Large intestine (tissue), 3 donors: ENCODE data around the gene VIPR2. TPM values are rescaled to one million over a fixed set of nuclear protein-coding genes. Genes with fewer than 3 reads are reported as not detected.
"Not testable (repeated sequence)": the region's sequence is repeated elsewhere in the genome, so short reads cannot be mapped to it uniquely, and the experiment has no call there.

ENCODE experiments used
- DNase-seq, 2 donors: peaks; one replicate each; pipeline versions ENCODE4 v3.0.0 to v3.0.0-alpha.2; 2013
- H3K27ac ChIP-seq: one replicate; pipeline ENCODE4 v1.5.1; 2013; ENCODE audit warnings: low read length
- H3K27me3 ChIP-seq: 2 replicates; pipeline ENCODE4 v1.6.1; 2013; ENCODE audit warnings: low read length; ENCODE audit not compliant: control insufficient read depth, insufficient read depth
- H3K36me3 ChIP-seq: 2 replicates; pipeline ENCODE4 v1.6.1; 2013; ENCODE audit warnings: low read length; ENCODE audit not compliant: control insufficient read depth, insufficient read depth
- H3K4me1 ChIP-seq: one replicate; pipeline ENCODE4 v1.6.1; 2013; ENCODE audit warnings: low read length; ENCODE audit not compliant: control insufficient read depth, insufficient read depth
- H3K4me3 ChIP-seq: one replicate; pipeline ENCODE4 v1.5.1; 2013; ENCODE audit warnings: low read length
- H3K9me3 ChIP-seq: one replicate; pipeline ENCODE4 v1.6.1; 2013; ENCODE audit warnings: mild to moderate bottlenecking, low read depth, low read length, moderate library complexity; ENCODE audit not compliant: control insufficient read depth
- WGBS: methylation state at CpG from one replicate; pipeline ENCODE4 v1.1.5; 2013; ENCODE audit warnings: low lambda C conversion rate; ENCODE audit not compliant: insufficient coverage; 5-methylcytosine and 5-hydroxymethylcytosine counted together
- polyA plus RNA-seq: library from polyadenylated mRNA; unstranded; fragments of 120-200 nt; gene quantifications from one replicate; pipeline ENCODE4 v1.2.1, GENCODE V29; 2013

The VIPR2 gene
- polyA plus RNA-seq, 1 donor = 1.4 TPM

DNA sequence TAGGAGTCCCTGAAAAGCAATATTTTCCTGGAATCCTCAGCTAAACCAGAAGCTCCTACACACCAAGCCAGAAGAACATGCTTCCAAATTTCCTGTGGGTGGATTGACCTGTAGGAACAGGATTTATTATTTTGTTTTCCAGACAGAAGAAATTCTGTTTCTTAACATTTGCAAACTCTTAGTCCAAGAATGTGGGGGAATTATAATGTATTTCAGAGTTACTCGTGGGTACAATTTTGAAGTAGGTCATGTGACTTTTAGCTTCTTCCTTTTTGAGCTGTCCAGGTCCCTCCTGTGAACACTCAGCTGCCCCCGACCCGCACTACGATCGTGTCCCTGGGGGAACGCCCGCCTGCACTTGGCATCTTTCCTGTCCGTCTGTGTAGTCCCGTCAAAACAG lies 27.7 kb upstream of the VIPR2 start:
- no peak overlapping the region for H3K4me3 ChIP-seq
- 75% methylated on average over 1 of the region's 9 CpGs for WGBS
- H3K27me3 ChIP-seq = no peaks in the 10 kb centered on the region
- H3K9me3 ChIP-seq = peaks cover 10% of the 10 kb centered on the region
- no peak for DNase-seq
- H3K4me1 ChIP-seq = no peaks in the 10 kb centered on the region
- no peak overlapping the region for H3K27ac ChIP-seq
- H3K36me3 ChIP-seq = no peaks in the 10 kb centered on the region

DNA sequence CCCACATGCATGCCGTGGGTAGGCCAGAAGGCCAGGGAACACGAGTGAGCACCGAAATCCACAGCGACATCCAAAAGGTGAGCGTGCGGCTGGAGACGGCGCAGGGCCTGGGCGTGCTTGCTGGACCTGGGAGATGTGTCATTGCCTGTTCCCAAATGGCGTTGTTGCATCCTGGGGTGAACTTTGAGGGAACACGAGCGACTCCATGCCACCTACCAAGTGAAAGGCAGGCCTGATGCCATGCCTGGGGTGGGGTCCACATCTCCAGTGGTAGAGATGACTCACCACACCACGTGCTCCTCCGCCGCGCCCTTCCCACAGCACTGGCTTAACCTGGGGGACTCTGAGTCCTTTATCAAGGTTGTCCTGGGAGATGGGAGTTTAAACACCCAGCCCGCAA lies 24.7 kb upstream of the VIPR2 start:
- Histone ChIP-seq H3K36me3 (no peaks in the 10 kb centered on the region), H3K27ac (no peak overlapping the region), H3K27me3 (no peaks in the 10 kb centered on the region), H3K9me3 (peaks cover 25% of the 10 kb centered on the region), H3K4me1 (no peaks in the 10 kb centered on the region), H3K4me3 (no peak overlapping the region)
- DNase-seq = no peak
- 88% methylated on average over 12 of the region's 17 CpGs for WGBS

DNA sequence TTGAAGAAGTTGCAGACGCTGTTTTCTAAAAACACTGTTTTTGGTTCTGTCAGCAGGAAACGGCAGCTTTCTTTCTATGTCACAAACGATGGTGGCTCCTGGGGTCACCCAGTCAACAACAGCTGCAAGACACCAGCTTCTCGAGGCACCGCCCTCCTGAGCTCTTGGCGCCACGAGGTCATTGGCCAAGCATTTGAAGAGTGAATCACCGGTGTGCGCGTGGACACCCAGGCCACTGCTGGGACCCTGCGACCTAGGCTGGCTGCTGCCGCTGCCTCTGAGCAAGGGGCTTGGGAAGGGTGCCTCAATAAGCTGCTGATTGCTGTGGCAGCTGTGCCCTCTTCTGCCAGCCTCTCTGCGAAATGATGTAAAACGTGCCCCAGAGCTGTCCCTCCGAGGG lies 22.5 kb upstream of the VIPR2 start:
- Histone ChIP-seq H3K4me1 (no peaks in the 10 kb centered on the region), H3K36me3 (no peaks in the 10 kb centered on the region), H3K27me3 (no peaks in the 10 kb centered on the region), H3K9me3 (peaks cover 25% of the 10 kb centered on the region), H3K27ac (no peak overlapping the region), H3K4me3 (no peak overlapping the region)
- no CpG with 5 or more reads among the region's 15 CpGs for WGBS
- no peak for DNase-seq

GRCh38 chr7:159166530-159166929 lies 21.9 kb upstream of the VIPR2 start:
- Histone ChIP-seq H3K36me3 (no peaks in the 10 kb centered on the region), H3K4me1 (no peaks in the 10 kb centered on the region), H3K4me3 (no peak overlapping the region), H3K27ac (no peak overlapping the region), H3K27me3 (no peaks in the 10 kb centered on the region), H3K9me3 (peaks cover 25% of the 10 kb centered on the region)
- WGBS = 100% methylated on average over 1 of the region's 3 CpGs
- DNase-seq = no peak

DNA sequence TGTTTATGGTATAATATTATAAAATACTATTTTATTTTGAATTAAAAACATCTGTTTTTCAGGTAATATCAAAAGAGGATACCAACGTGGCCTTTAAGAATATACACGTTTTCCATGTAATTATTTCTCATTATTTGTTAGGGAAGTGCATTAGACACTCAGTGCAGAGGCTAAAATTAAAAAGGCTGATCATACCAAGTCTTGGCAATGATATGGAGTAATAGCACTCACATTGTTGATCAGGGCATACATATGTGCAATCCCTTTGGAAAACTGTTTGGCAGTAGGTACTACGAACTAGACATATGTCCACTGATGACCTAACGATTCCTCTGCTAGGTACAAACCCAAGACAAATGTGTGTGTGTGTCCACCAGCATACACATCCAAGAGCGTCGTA lies 20.7 kb upstream of the VIPR2 start:
- Histone ChIP-seq H3K27ac (no peak overlapping the region), H3K4me3 (no peak overlapping the region), H3K9me3 (peaks cover 21% of the 10 kb centered on the region), H3K4me1 (no peaks in the 10 kb centered on the region), H3K27me3 (no peaks in the 10 kb centered on the region), H3K36me3 (no peaks in the 10 kb centered on the region)
- no peak for DNase-seq
- WGBS = 76% methylated on average over 2 of the region's 6 CpGs

GRCh38 chr7:159163703-159164301 lies 19.1 kb upstream of the VIPR2 start:
- DNase-seq, H3K27ac ChIP-seq, H3K27me3 ChIP-seq, H3K4me3 ChIP-seq, H3K4me1 ChIP-seq, H3K36me3 ChIP-seq: not testable (repeated sequence)
- H3K9me3 ChIP-seq = peaks cover 14% of the 10 kb centered on the region
- no CpG with 5 or more reads among the region's 11 CpGs for WGBS

DNA sequence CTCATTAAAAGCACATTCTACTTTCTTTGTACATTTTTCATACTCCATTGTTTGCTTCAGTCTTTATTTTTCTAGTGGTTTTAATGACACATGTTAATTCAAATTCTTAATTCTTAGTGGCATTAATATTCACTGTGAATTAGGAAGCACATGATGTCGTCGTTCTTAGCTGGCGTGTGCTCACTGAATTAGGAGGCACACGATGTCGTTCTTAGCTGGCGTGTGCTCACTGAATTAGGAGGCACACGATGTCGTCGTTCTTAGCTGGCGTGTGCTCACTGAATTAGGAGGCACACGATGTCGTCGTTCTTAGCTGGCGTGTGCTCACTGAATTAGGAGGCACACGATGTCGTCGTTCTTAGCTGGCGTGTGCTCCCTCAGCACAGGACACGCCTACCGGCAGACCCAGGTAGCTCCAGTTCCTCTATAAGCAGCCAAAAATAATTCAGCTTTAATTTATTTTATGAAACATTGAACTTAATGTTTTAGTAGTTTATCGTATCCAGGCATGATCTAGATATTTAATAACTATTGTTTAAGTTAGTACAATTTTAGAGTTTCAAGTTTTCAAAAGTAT lies 17.5 kb upstream of the VIPR2 start:
- 94% methylated on average over 3 of the region's 21 CpGs for WGBS
- not testable (repeated sequence) for H3K4me3 ChIP-seq, DNase-seq, H3K27ac ChIP-seq, H3K36me3 ChIP-seq, H3K4me1 ChIP-seq, H3K27me3 ChIP-seq
- peaks cover 12% of the 10 kb centered on the region for H3K9me3 ChIP-seq

DNA sequence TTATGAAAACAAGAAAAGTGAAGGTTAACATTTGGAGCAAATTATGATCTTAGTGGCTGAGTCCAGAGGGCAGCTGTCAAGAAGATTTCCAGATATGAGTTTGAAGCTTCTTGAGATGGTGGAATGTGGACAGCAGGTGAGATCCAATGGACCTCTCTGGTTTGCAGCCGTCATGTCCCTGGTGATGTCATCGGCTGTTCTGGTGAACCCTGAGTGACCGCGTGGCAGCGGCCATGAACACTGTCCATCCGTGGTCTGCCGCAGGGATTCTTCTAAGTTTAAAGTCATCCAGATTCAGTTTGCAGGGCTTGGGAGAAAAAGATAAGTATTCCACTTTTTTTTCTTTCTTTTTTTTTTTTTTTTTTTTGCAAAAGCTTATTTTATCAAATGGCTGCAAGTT lies 15.8 kb upstream of the VIPR2 start:
- Histone ChIP-seq H3K9me3 (no peaks in the 10 kb centered on the region), H3K27ac (no peak overlapping the region), H3K27me3 (no peaks in the 10 kb centered on the region), H3K4me1 (no peaks in the 10 kb centered on the region), H3K4me3 (no peak overlapping the region), H3K36me3 (no peaks in the 10 kb centered on the region)
- DNase-seq = no peak
- no CpG with 5 or more reads among the region's 7 CpGs for WGBS

- Histone ChIP-seq H3K4me1 (no peaks in the 10 kb centered on the region), H3K27me3 (no peaks in the 10 kb centered on the region), H3K27ac (no peak overlapping the region), H3K9me3 (no peaks in the 10 kb centered on the region), H3K4me3 (no peak overlapping the region), H3K36me3 (no peaks in the 10 kb centered on the region)
- DNase-seq = no peak
- WGBS = no CpG with 5 or more reads among the region's 6 CpGs
Observed at GRCh38 chr7:159159731-159160130, 15.1 kb upstream of the VIPR2 start.

- no peak for DNase-seq
Observed at GRCh38 chr7:159158888-159159405, 14.3 kb upstream of the VIPR2 start.

More at GRCh38 chr7:159158888-159159405, 14.3 kb upstream of the VIPR2 start:
- WGBS = no CpG with 5 or more reads among the region's 14 CpGs
- Histone ChIP-seq H3K27me3 (no peaks in the 10 kb centered on the region), H3K36me3 (no peaks in the 10 kb centered on the region), H3K9me3 (no peaks in the 10 kb centered on the region), H3K27ac (no peak overlapping the region), H3K4me1 (no peaks in the 10 kb centered on the region), H3K4me3 (no peak overlapping the region)
